SU-DHL-6 (cell line): ENCODE data around the gene KLHL4.

Source experiments
- CTCF ChIP-seq: fragments of 200-600 bp; sonication (generic); IDR thresholded peaks from one replicate; pipeline ENCODE4 v1.5.1; 2017; ENCODE audit warnings: antibody characterized with exemption, mild to moderate bottlenecking, low read length, moderate library complexity; ENCODE audit not compliant: insufficient read depth, poor library complexity, severe bottlenecking
- EZH2phosphoT487 ChIP-seq: fragments of 200-600 bp; sonication (generic), shearing (Covaris generic); conservative IDR thresholded peaks from 2 replicates; pipeline ENCODE4 v1.6.1; 2018; ENCODE audit warnings: mild to moderate bottlenecking, antibody characterized with exemption, low read length, moderate library complexity, mixed read lengths

- TF ChIP-seq CTCF (no peak), EZH2phosphoT487 (no peak)
Measured at GRCh38 chrX:87580862-87581261, 63.3 kb downstream of the KLHL4 start.
